HepG2 (cell line): ENCODE measurements around the gene TSPAN18. TPM values are rescaled to one million over a fixed set of nuclear protein-coding genes. Genes with fewer than 3 reads are reported as not detected.

Source experiments
- ATAC-seq: fragments of 200-7000 bp; cut with Tn5 transposase; 3 replicates; pipeline ENCODE4 v1.9.1; 2020; ENCODE audit warnings: mild to moderate bottlenecking, moderate library complexity
- BruUV-seq: library from RNA; stranded (reverse); fragments of 400-500 nt; replicated peaks from 2 replicates; lab custom pipeline; 2021; lab: Mats Ljungman, UMichigan
- CTCF ChIA-PET: fragments of 300-600 bp; formaldehyde crosslinking; extraction: SDS; loops from one replicate; lab custom pipeline; 2021; ENCODE audit warnings: low total read pairs, inconsistent platforms, low intra/inter-chr PET ratio; lab: Yijun Ruan, JAX
- POLR2A ChIA-PET: fragments of 350-600 bp; sonication (Branson Sonifier 250); formaldehyde crosslinking; loops from one replicate; lab custom pipeline; 2020; ENCODE audit warnings: antibody characterized with exemption, inconsistent platforms; lab: Yijun Ruan, JAX
- DNase-seq: peaks from one replicate; pipeline ENCODE4 v3.0.0-alpha.2; 2015; ENCODE audit warnings: low spot score
- FAIRE-seq: peaks from 3 replicates; lab custom pipeline; 2011; peaks lifted over from hg19 to GRCh38; lab: Jason Lieb, UNC
- H2AFZ ChIP-seq: one replicate; pipeline ENCODE4 v1.6.1; 2011; ENCODE audit warnings: low read length, inconsistent platforms
- H3K27ac ChIP-seq: fragments of 300-600 bp; 3 replicates; pipeline ENCODE4 v1.8.0; 2011; ENCODE audit warnings: mixed run types, mild to moderate bottlenecking, mixed read lengths, low read length, inconsistent platforms; ENCODE audit not compliant: insufficient read depth; ENCODE audit errors: extremely low read length
- H3K27me3 ChIP-seq, 2 experiments: fragments of 200-600 bp in 1 of 2; 2 replicates in 1 of 2; 3 replicates in 1 of 2; pipeline versions ENCODE4 v1.6.0 to v1.8.0; 2011; ENCODE audit warnings: low read length in 2 of 2, mild to moderate bottlenecking in 2 of 2, moderate library complexity in 2 of 2, inconsistent platforms in 1 of 2; ENCODE audit not compliant: insufficient read depth in 2 of 2, control insufficient read depth in 1 of 2
- H3K36me3 ChIP-seq, 2 experiments: fragments of 200-600 bp in 1 of 2; replicated peaks in 1 of 2; 2 replicates in 1 of 2; 3 replicates in 1 of 2; pipeline versions ENCODE4 v1.5.1 to v1.8.0; 2011; ENCODE audit warnings: low read length in 2 of 2, inconsistent platforms in 1 of 2; ENCODE audit not compliant: insufficient read depth in 2 of 2, control insufficient read depth in 1 of 2
- H3K4me1 ChIP-seq: 2 replicates; pipeline ENCODE4 v1.5.1; 2012; ENCODE audit warnings: low read length, inconsistent platforms; ENCODE audit not compliant: insufficient read depth
- H3K4me2 ChIP-seq: 2 replicates; pipeline ENCODE4 v1.6.0; 2011; ENCODE audit warnings: low read depth, low read length, inconsistent platforms
- H3K4me3 ChIP-seq, 3 experiments: fragments of 200-600 bp in 1 of 3; sonication (generic), shearing (Covaris generic) in 1 of 3; replicated peaks in 1 of 3; 2 replicates each; pipeline ENCODE4 v1.5.1; 2011 to 2016; ENCODE audit warnings: low read length in 3 of 3, inconsistent platforms in 2 of 3, low read depth in 2 of 3, mild to moderate bottlenecking in 2 of 3, control low read depth in 1 of 3, mixed read lengths in 1 of 3; ENCODE audit not compliant: insufficient read depth in 1 of 3
- H3K79me2 ChIP-seq: one replicate; pipeline ENCODE4 v1.6.1; 2011; ENCODE audit warnings: low read length, inconsistent platforms; ENCODE audit not compliant: insufficient read depth
- H3K9ac ChIP-seq: 2 replicates; pipeline ENCODE4 v1.6.0; 2011; ENCODE audit warnings: mild to moderate bottlenecking, low read depth, low read length, inconsistent platforms; ENCODE audit not compliant: insufficient read depth
- H3K9me3 ChIP-seq: 2 replicates; pipeline ENCODE4 v1.5.1; 2012; ENCODE audit warnings: mild to moderate bottlenecking, low read length
- H4K20me1 ChIP-seq: 2 replicates; pipeline ENCODE4 v1.6.0; 2011; ENCODE audit warnings: inconsistent platforms, mild to moderate bottlenecking, low read length, moderate library complexity; ENCODE audit not compliant: insufficient read depth
- BHLHE40 ChIP-seq: IDR thresholded peaks from 2 replicates; pipeline ENCODE4 v1.6.1; 2011; ENCODE audit warnings: low read length, improper control_type of control experiment
- ELF3 ChIP-seq: IDR thresholded peaks from 2 replicates; pipeline ENCODE4 v1.6.1; 2016; ENCODE audit warnings: missing genetic modification reagents, missing compliant biosample characterization
- MBD4 ChIP-seq: IDR thresholded peaks from 2 replicates; pipeline ENCODE4 v1.6.1; 2012; ENCODE audit warnings: low read length, inconsistent platforms, borderline replicate concordance
- PRDM4 ChIP-seq: sonication (generic); formaldehyde crosslinking; IDR thresholded peaks from 2 replicates; pipeline ENCODE4 v1.9.0; 2021; ENCODE audit warnings: missing genetic modification reagents, borderline replicate concordance
- SRY ChIP-seq: sonication (generic); formaldehyde crosslinking; IDR thresholded peaks from 2 replicates; pipeline ENCODE4 v1.8.0; 2022; ENCODE audit warnings: mild to moderate bottlenecking, missing genetic modification reagents
- ZFP1 ChIP-seq: IDR thresholded peaks from 2 replicates; pipeline ENCODE4 v1.6.1; 2016
- ZSCAN25 ChIP-seq: sonication (generic); formaldehyde crosslinking; IDR thresholded peaks from 2 replicates; pipeline ENCODE4 v1.8.0; 2022; ENCODE audit warnings: mild to moderate bottlenecking, missing genetic modification reagents
- WGBS: methylation state at CpG from one replicate; pipeline ENCODE4 v1.1.6; 2017; ENCODE audit warnings: low lambda C conversion rate; 5-methylcytosine and 5-hydroxymethylcytosine counted together
- in situ Hi-C: cut with HindIII; loops from 2 replicates; pipeline ENCODE4 v1.10.0; 2017; ENCODE audit warnings: low pct_unique_long_range_greater_than_20kb; ENCODE audit not compliant: extremely low pct_ligation_motif_present
- intact Hi-C: fragments of 100-400 bp; cut with micrococcal nuclease; formaldehyde crosslinking; loops from one replicate; pipeline ENCODE4 v1.10.0; 2022; ENCODE audit not compliant: unreplicated experiment
- polyA plus RNA-seq, 8 experiments: library from polyadenylated mRNA; depleted of rRNA in 3 of 8; stranded (reverse) in 7 of 8; unstranded in 1 of 8; fragments of >200 nt; fragmentation: Illumina TruSeq in 4 of 8; extraction: Trizol in 4 of 8; gene quantifications; 2 replicates each; pipeline versions ENCODE4 v1.2.1 to v1.2.3, GENCODE V29; 2011 to 2016; ENCODE audit warnings: low read depth in 4 of 8, missing spikeins in 1 of 8, mixed read lengths in 1 of 8; ENCODE audit not compliant: insufficient read depth in 1 of 8
- total RNA-seq, 5 experiments: library from RNA; depleted of rRNA; stranded (reverse); fragments of >200 nt; fragmentation: Illumina TruSeq; extraction: Trizol; gene quantifications; 2 replicates each; pipeline ENCODE4 v1.2.3, GENCODE V29; 2016; ENCODE audit warnings: low read depth in 1 of 5

Gene TSPAN18
- total and polyA plus RNA-seq, 2 of the 13 experiments (the other 11 are each of a cell fraction or from before 2014, with no cell fraction given), result not detected

DNA sequence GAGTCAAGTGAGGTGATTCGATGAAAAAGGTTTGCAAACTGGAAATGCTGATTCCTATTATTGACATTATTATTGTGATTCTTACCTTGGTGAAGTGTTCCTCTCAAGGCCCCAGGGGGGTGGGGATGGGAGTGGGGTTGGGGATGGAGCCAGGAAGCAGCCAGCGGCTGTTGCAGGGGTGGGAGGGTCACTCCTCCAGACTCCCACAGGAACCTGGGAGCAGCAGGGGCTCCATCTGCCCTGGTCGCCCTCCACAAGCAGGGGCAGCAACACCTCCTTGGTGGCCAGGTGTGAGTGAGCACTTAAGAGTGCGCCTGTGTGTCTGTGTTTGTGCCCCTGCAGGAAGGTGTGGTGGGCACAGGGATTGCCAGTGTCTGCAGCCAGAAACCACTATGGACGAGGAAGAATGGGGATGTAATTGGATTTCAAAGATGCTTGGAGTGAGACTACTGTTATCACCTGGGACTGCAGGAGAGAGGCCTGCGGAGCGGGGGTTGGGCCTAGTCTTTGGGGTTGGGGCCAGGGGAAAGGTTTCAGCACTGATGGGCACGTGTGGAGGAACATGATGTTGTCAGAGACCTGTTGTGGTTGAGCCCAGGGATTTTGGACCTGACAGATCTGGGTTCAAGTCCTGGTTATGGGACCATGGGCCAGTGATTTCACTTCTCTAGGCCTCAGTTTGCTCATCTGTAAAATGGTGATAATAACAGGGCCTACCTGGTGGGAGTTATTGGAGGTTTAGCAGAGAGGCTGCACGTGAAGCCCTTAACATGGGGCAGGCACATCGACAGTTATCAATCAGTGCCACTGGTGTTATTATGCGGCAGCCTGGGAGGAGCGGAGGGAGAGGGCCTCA lies 227.5 kb downstream of the TSPAN18 start:
- ATAC-seq (no peak), DNase-seq (no peak), FAIRE-seq (no peak)
- ChIA-PET POLR2A (no interaction called here), CTCF (no interaction called here)
- in situ Hi-C loops (no loop called here), intact Hi-C loops (no loop called here)
- Histone ChIP-seq H3K27ac (no peak overlapping the region), H3K79me2 (no peaks in the 10 kb centered on the region), H3K4me3 (no peak overlapping the region), H3K9ac (no peak overlapping the region), H2AFZ (no peak overlapping the region), H3K4me1 (peaks cover 10% of the 10 kb centered on the region), H3K4me2 (no peak overlapping the region), H3K36me3 (no peaks in the 10 kb centered on the region), H3K27me3 (peaks cover 3 to 36% of the 10 kb centered on the region in 2 experiments; a peak in 3 of 5 replicates), H3K9me3 (no peaks in the 10 kb centered on the region), H4K20me1 (no peaks in the 10 kb centered on the region)
- TF ChIP-seq MBD4 (no peak), ZFP1 (CRISPR knock-in tag) (no peak), SRY (CRISPR knock-in tag) (no peak), BHLHE40 (no peak), ZSCAN25 (CRISPR knock-in tag) (no peak), ELF3 (CRISPR knock-in tag) (no peak), PRDM4 (CRISPR knock-in tag) (no peak)
- BruUV-seq, result no TSS peak
- 42% methylated on average over 10 of the region's 12 CpGs for WGBS
